A673 (cell line): ENCODE data around the gene CPT1C.

Experiments used
- EZH2 ChIP-seq: fragments of 200-600 bp; sonication (generic); IDR thresholded peaks from 2 replicates; pipeline ENCODE4 v1.6.1; 2017; ENCODE audit warnings: borderline replicate concordance, low read depth, mild to moderate bottlenecking, mixed read lengths, antibody characterized with exemption, low read length; ENCODE audit not compliant: poor library complexity, severe bottlenecking
- TF ChIP-seq, protein P1 (sequence below): fragments of 300-800, 200-600 bp; sonication (generic); conservative IDR thresholded peaks from 2 replicates; pipeline ENCODE4 v1.5.1; 2017; ENCODE audit warnings: low read depth, mild to moderate bottlenecking, antibody characterized with exemption, low read length, moderate library complexity, mixed read lengths

DNA sequence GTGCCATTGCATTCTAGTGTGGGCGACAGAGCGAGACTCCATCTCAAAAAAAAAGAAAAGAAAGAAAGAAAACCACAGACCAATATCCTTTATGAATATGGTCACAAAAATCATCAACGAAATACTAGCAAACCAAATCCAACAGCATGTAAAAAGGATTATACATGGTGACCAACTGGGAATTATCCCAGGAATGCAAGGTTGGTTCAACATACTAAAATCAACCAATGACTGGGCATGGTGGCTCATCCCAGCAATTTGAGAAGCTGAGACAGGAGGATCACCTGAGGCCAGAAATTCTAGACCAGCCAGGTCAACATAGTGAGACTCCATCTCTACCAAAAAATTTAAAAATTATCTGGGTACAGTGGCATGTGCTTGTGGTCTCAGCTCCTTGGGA is 65.0 kb downstream of the CPT1C start:
- TF ChIP-seq, protein P1, sequence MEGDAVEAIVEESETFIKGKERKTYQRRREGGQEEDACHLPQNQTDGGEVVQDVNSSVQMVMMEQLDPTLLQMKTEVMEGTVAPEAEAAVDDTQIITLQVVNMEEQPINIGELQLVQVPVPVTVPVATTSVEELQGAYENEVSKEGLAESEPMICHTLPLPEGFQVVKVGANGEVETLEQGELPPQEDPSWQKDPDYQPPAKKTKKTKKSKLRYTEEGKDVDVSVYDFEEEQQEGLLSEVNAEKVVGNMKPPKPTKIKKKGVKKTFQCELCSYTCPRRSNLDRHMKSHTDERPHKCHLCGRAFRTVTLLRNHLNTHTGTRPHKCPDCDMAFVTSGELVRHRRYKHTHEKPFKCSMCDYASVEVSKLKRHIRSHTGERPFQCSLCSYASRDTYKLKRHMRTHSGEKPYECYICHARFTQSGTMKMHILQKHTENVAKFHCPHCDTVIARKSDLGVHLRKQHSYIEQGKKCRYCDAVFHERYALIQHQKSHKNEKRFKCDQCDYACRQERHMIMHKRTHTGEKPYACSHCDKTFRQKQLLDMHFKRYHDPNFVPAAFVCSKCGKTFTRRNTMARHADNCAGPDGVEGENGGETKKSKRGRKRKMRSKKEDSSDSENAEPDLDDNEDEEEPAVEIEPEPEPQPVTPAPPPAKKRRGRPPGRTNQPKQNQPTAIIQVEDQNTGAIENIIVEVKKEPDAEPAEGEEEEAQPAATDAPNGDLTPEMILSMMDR: no peak
- TF ChIP-seq EZH2: no peak
